HCT116 (cell line): ENCODE data around the gene GLMP. TPM values are rescaled to one million over a fixed set of nuclear protein-coding genes. Genes with fewer than 3 reads are reported as not detected.

Experiments used
- ATAC-seq: fragments of 200-7000 bp; cut with Tn5 transposase; 2 replicates; pipeline ENCODE4 v1.9.1; 2020; ENCODE audit warnings: mild to moderate bottlenecking, moderate library complexity
- BruUV-seq: library from RNA; stranded (reverse); fragments of 400-500 nt; replicated peaks from 2 replicates; lab custom pipeline; 2021; lab: Mats Ljungman, UMichigan
- CTCF ChIA-PET: fragments of 300-600 bp; sonication (Branson Sonifier 250); formaldehyde crosslinking; loops from one replicate; lab custom pipeline; 2021; ENCODE audit warnings: antibody characterized with exemption; lab: Charles Lee
- POLR2A ChIA-PET: fragments of 300-600, 350-600 bp; sonication (Branson Sonifier 250); formaldehyde crosslinking; loops from one replicate; lab custom pipeline; 2021; ENCODE audit warnings: antibody characterized with exemption; lab: Charles Lee
- RAD21 ChIA-PET, 2 experiments: fragments of 300-600 bp; sonication (Branson Sonifier 250); formaldehyde crosslinking; loops; one replicate each; lab custom pipeline; 2023; ENCODE audit warnings: low total read pairs in 2 of 2; ENCODE audit not compliant: uncharacterized antibody in 2 of 2, unreplicated experiment in 2 of 2, low non-redundant PET in 1 of 2; lab: Charles Lee
- DNase-seq: peaks from one replicate; pipeline ENCODE4 v3.0.0-alpha.2; 2010; ENCODE audit warnings: low read depth, low spot score
- H2AFZ ChIP-seq: fragments of 200-600 bp; shearing (Covaris generic), sonication (generic); 2 replicates; pipeline ENCODE4 v1.6.1; 2017; ENCODE audit warnings: low read depth, mixed run types, mixed read lengths, antibody characterized with exemption, low read length; ENCODE audit not compliant: poor library complexity, severe bottlenecking
- H3K27ac ChIP-seq: 2 replicates; pipeline ENCODE4 v1.5.1; 2012; ENCODE audit warnings: low read depth, low read length
- H3K27me3 ChIP-seq: fragments of 200-600 bp; sonication (generic); 2 replicates; pipeline ENCODE4 v1.6.1; 2016; ENCODE audit warnings: mixed run types, low read length, mixed read lengths; ENCODE audit not compliant: insufficient read depth
- H3K36me3 ChIP-seq, 2 experiments: fragments of 200-500 bp in 1 of 2; fragments of 200-600 bp in 1 of 2; sonication (Bioruptor generic) in 1 of 2; sonication (generic) in 1 of 2; 2 replicates each; pipeline versions ENCODE4 v1.5.1 to v1.6.1; 2014 to 2016; ENCODE audit warnings: low read length in 2 of 2, inconsistent platforms in 1 of 2, mixed read lengths in 1 of 2, mixed run types in 1 of 2; ENCODE audit not compliant: insufficient read depth in 2 of 2, control insufficient read depth in 1 of 2
- H3K4me1 ChIP-seq, 2 experiments: fragments of 200-600 bp in 1 of 2; sonication (generic) in 1 of 2; 2 replicates each; pipeline versions ENCODE4 v1.5.1 to v1.6.1; 2012 to 2017; ENCODE audit warnings: low read length in 2 of 2, inconsistent platforms in 1 of 2, mild to moderate bottlenecking in 1 of 2, mixed read lengths in 1 of 2, mixed run types in 1 of 2, moderate library complexity in 1 of 2; ENCODE audit not compliant: insufficient read depth in 2 of 2, control insufficient read depth in 1 of 2
- H3K4me2 ChIP-seq: fragments of 200-600 bp; sonication (generic); 2 replicates; pipeline ENCODE4 v1.6.1; 2017; ENCODE audit warnings: mixed run types, low read length, mixed read lengths
- H3K4me3 ChIP-seq, 2 experiments: fragments of 200-600 bp in 1 of 2; sonication (generic) in 1 of 2; replicated peaks in 1 of 2; 2 replicates each; pipeline ENCODE4 v1.5.1; 2011 to 2016; ENCODE audit warnings: low read length in 2 of 2, control low read depth in 1 of 2, low read depth in 1 of 2, mild to moderate bottlenecking in 1 of 2, mixed read lengths in 1 of 2, mixed run types in 1 of 2
- H3K79me2 ChIP-seq: fragments of 200-600 bp; sonication (generic); 2 replicates; pipeline ENCODE4 v1.6.1; 2017; ENCODE audit warnings: mild to moderate bottlenecking, mixed run types, low read length, moderate library complexity, mixed read lengths; ENCODE audit not compliant: insufficient read depth
- H3K9ac ChIP-seq: fragments of 200-600 bp; sonication (generic); 2 replicates; pipeline ENCODE4 v1.6.1; 2016; ENCODE audit warnings: low read length, mixed read lengths
- H3K9me2 ChIP-seq: fragments of 200-600 bp; sonication (generic), shearing (Covaris generic); 2 replicates; pipeline ENCODE4 v1.6.1; 2017; ENCODE audit warnings: mixed run types, mild to moderate bottlenecking, moderate library complexity; ENCODE audit not compliant: insufficient read depth
- H3K9me3 ChIP-seq, 2 experiments: fragments of 200-500 bp in 1 of 2; fragments of 200-600 bp in 1 of 2; sonication (Bioruptor generic) in 1 of 2; sonication (generic) in 1 of 2; 2 replicates each; pipeline ENCODE4 v1.6.1; 2014 to 2017; ENCODE audit warnings: low read length in 2 of 2, mixed read lengths in 2 of 2, inconsistent platforms in 1 of 2, low read depth in 1 of 2, mild to moderate bottlenecking in 1 of 2, mixed run types in 1 of 2, moderate library complexity in 1 of 2; ENCODE audit not compliant: control insufficient read depth in 1 of 2, insufficient read depth in 1 of 2
- H4K20me1 ChIP-seq: fragments of 200-600 bp; sonication (generic), shearing (Covaris generic); 2 replicates; pipeline ENCODE4 v1.6.1; 2017; ENCODE audit warnings: mixed run types, mild to moderate bottlenecking, moderate library complexity; ENCODE audit not compliant: insufficient read depth
- EGR1 ChIP-seq: IDR thresholded peaks from 2 replicates; pipeline ENCODE4 v1.6.1; 2012; ENCODE audit warnings: low read depth
- ELF1 ChIP-seq: IDR thresholded peaks from 2 replicates; pipeline ENCODE4 v1.6.1; 2012; ENCODE audit warnings: low read depth, borderline replicate concordance
- EZH2 ChIP-seq: fragments of 200-600 bp; sonication (generic); IDR thresholded peaks from 2 replicates; pipeline ENCODE4 v1.6.1; 2017; ENCODE audit warnings: antibody characterized with exemption, mixed run types
- POLR2A ChIP-seq: IDR thresholded peaks from 2 replicates; pipeline ENCODE4 v1.7.0; 2011; ENCODE audit warnings: borderline replicate concordance; ENCODE audit not compliant: insufficient read depth, insufficient read length; ENCODE audit errors: extremely low read depth
- POLR2AphosphoS5 ChIP-seq: IDR thresholded peaks from 2 replicates; pipeline ENCODE4 v1.6.1; 2011; ENCODE audit warnings: mild to moderate bottlenecking, low read depth, low read length, moderate library complexity
- SRF ChIP-seq: IDR thresholded peaks from 2 replicates; pipeline ENCODE4 v1.6.1; 2012; ENCODE audit warnings: low read depth
- ZNF274 ChIP-seq: fragments of 200-500 bp; sonication (Bioruptor generic); IDR thresholded peaks from 2 replicates; pipeline ENCODE4 v1.6.1; 2014; ENCODE audit warnings: mild to moderate bottlenecking, low read depth, low read length, inconsistent platforms
- intact Hi-C: fragments of 100-400 bp; cut with micrococcal nuclease; formaldehyde crosslinking; loops from 2 replicates; pipeline ENCODE4 v1.10.0; 2022
- total RNA-seq: library from RNA; stranded (reverse); gene quantifications from one replicate; pipeline ENCODE4 v1.2.1, GENCODE V29; 2021; ENCODE audit not compliant: unreplicated experiment
- TF ChIP-seq, protein P1 (sequence below): IDR thresholded peaks from 2 replicates; pipeline ENCODE4 v1.6.1; 2011; ENCODE audit warnings: mild to moderate bottlenecking, low read length, moderate library complexity; ENCODE audit not compliant: insufficient replicate concordance; ENCODE audit errors: extremely low read depth
- TF ChIP-seq, protein P2 (sequence below): IDR thresholded peaks from 2 replicates; pipeline ENCODE4 v1.6.1; 2012
- TF ChIP-seq, protein P3 (sequence below): IDR thresholded peaks from 2 replicates; pipeline ENCODE4 v1.6.1; 2012; ENCODE audit warnings: low read depth

The GLMP gene
- total RNA-seq, 1 experiment from 2014 or later = 27.8 TPM

DNA sequence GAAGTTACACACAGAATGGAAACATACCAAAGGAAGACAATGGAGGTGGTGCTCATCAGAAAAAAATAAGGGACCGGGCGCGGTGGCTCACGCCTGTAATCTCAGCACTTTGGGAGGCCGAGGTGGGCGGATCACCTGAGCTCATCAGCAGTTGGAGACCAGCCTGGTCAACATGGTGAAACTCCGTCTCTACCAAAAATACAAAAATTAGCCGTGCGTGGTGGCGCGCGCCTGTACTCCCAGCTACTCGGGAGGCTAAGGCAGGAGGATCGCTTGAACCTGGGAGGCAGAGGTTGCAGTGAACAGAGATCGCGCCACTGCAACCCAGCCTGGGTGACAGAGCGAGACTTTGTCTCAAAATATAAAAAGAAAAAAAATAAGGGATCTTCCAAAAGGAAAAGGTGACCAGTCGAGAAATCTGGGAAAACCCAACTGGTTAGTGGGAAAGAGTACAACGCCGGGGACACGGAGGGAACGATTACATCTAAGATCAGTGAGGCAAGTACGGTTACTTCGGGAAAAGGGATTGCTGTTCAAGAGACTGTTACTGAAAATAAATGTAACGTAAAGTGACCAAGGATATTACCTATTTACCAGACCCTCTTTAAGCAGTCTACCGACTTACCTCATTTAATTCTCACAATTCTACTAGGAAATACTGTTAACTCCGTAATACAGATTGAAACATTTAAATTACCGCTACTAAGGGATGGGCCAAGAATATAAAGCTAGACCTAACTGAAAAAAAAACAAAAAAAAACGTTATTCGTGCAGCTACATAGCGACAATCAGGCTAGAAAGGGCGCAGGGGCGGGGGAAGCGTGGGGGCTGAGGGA, 41.8 kb upstream of the GLMP start:
- ChIA-PET CTCF (interaction anchor here (0.9 to 1.1 kb wide), 2 partner anchors 15 to 18 kb away, joined by 3 to 4 read pairs; no protein-coding TSS in a partner anchor), POLR2A (interaction anchor here (0.7 to 1.3 kb wide), 2 partner anchors 15 to 23 kb away, joined by 3 read pairs; no protein-coding TSS in a partner anchor), RAD21 (no interaction called here)
- H3K36me3 ChIP-seq = peaks cover 36 to 41% of the 10 kb centered on the region in 2 experiments
- H3K4me2 ChIP-seq = peak overlapping the region; percentile 86
- peak overlapping the region; percentile 75 to 98 for H3K4me3 ChIP-seq
- H3K27ac ChIP-seq = peak overlapping the region; percentile 78
- H3K79me2 ChIP-seq = peaks cover 58% of the 10 kb centered on the region
- TF ChIP-seq, protein P1, sequence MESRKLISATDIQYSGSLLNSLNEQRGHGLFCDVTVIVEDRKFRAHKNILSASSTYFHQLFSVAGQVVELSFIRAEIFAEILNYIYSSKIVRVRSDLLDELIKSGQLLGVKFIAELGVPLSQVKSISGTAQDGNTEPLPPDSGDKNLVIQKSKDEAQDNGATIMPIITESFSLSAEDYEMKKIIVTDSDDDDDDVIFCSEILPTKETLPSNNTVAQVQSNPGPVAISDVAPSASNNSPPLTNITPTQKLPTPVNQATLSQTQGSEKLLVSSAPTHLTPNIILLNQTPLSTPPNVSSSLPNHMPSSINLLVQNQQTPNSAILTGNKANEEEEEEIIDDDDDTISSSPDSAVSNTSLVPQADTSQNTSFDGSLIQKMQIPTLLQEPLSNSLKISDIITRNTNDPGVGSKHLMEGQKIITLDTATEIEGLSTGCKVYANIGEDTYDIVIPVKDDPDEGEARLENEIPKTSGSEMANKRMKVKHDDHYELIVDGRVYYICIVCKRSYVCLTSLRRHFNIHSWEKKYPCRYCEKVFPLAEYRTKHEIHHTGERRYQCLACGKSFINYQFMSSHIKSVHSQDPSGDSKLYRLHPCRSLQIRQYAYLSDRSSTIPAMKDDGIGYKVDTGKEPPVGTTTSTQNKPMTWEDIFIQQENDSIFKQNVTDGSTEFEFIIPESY = no peak
- TF ChIP-seq POLR2A (no peak), POLR2AphosphoS5 (no peak), ZNF274 (no peak), SRF (no peak), EGR1 (no peak), ELF1 (no peak), EZH2 (no peak)
- TF ChIP-seq, protein P2, sequence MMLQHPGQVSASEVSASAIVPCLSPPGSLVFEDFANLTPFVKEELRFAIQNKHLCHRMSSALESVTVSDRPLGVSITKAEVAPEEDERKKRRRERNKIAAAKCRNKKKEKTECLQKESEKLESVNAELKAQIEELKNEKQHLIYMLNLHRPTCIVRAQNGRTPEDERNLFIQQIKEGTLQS = no peak
- TF ChIP-seq, protein P3, sequence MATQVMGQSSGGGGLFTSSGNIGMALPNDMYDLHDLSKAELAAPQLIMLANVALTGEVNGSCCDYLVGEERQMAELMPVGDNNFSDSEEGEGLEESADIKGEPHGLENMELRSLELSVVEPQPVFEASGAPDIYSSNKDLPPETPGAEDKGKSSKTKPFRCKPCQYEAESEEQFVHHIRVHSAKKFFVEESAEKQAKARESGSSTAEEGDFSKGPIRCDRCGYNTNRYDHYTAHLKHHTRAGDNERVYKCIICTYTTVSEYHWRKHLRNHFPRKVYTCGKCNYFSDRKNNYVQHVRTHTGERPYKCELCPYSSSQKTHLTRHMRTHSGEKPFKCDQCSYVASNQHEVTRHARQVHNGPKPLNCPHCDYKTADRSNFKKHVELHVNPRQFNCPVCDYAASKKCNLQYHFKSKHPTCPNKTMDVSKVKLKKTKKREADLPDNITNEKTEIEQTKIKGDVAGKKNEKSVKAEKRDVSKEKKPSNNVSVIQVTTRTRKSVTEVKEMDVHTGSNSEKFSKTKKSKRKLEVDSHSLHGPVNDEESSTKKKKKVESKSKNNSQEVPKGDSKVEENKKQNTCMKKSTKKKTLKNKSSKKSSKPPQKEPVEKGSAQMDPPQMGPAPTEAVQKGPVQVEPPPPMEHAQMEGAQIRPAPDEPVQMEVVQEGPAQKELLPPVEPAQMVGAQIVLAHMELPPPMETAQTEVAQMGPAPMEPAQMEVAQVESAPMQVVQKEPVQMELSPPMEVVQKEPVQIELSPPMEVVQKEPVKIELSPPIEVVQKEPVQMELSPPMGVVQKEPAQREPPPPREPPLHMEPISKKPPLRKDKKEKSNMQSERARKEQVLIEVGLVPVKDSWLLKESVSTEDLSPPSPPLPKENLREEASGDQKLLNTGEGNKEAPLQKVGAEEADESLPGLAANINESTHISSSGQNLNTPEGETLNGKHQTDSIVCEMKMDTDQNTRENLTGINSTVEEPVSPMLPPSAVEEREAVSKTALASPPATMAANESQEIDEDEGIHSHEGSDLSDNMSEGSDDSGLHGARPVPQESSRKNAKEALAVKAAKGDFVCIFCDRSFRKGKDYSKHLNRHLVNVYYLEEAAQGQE = no peak
- DNase-seq = no peak
- ATAC-seq = peak; percentile 5
- H3K9me2 ChIP-seq = no peaks in the 10 kb centered on the region
- peaks cover 7 to 22% of the 10 kb centered on the region in 2 experiments for H3K4me1 ChIP-seq
- peak overlapping the region; percentile 91 for H3K9ac ChIP-seq
- H2AFZ ChIP-seq = no peak overlapping the region
- intact Hi-C loops = no loop called here
- H4K20me1 ChIP-seq = peaks cover 26% of the 10 kb centered on the region; the same call in 1 of the 2 replicates
- H3K27me3 ChIP-seq = no peaks in the 10 kb centered on the region
- TSS peak; percentile 44 for BruUV-seq
- H3K9me3 ChIP-seq = no peaks in the 10 kb centered on the region
